Measurements from ENCODE around the gene EIF2B5. TPM values are rescaled to one million over a fixed set of nuclear protein-coding genes. Genes with fewer than 3 reads are reported as not detected.

EIF2B5 gene
- total and polyA plus RNA-seq, 2 of the 13 experiments (the other 11 are each of a cell fraction or from before 2014, with no cell fraction given), result 38.4 to 60.2 TPM

- intact Hi-C loops (cut with micrococcal nuclease; ENCODE audit: unreplicated experiment), result no loop called here
- POLR2A ChIA-PET, result interaction anchor here (1.0 to 1.6 kb wide), 2 partner anchors 9 to 21 kb away, joined by 3 read pairs; partner anchors contain the start of genes ABCF3 and DVL3
Observed at GRCh38 chr3:184164648-184165330, 29.6 kb downstream of the EIF2B5 start.

More at GRCh38 chr3:184164648-184165330, 29.6 kb downstream of the EIF2B5 start:
- WGBS (ENCODE audit: low lambda C conversion rate), result 98% methylated on average over 15 of the region's 16 CpGs
- H3K4me3 ChIP-seq (replicated peaks in 1 of 3; ENCODE audit: insufficient read depth in 1 of 3, low read depth in 2 of 3, low read length in 3 of 3), result no peak overlapping the region
- H3K4me1 ChIP-seq (ENCODE audit: insufficient read depth, low read length), result peaks cover 12% of the 10 kb centered on the region
- no peaks in the 10 kb centered on the region for H3K9me3 ChIP-seq (ENCODE audit: low read length)
- FAIRE-seq (no peak), ATAC-seq (no peak), DNase-seq (ENCODE audit: low spot score) (no peak)
- no TSS peak for BruUV-seq (replicated peaks)
- CTCF ChIA-PET (ENCODE audit: low intra/inter-chr PET ratio, low total read pairs), result no interaction called here
- TF ChIP-seq UBTF (CRISPR knock-in tag; IDR thresholded peaks at IDR 0.05) (no peak), GATA4 (IDR thresholded peaks at IDR 0.05; ENCODE audit: borderline replicate concordance, low read depth) (no peak), PCBP1 (IDR thresholded peaks at IDR 0.05; ENCODE audit: borderline replicate concordance, low read depth, low read length) (no peak), ZNF558 (CRISPR knock-in tag; IDR thresholded peaks at IDR 0.05; ENCODE audit: borderline replicate concordance) (no peak), ZNF720 (CRISPR knock-in tag; IDR thresholded peaks at IDR 0.05) (no peak), BRCA1 (CRISPR knock-in tag; IDR thresholded peaks at IDR 0.05) (no peak), SMC3 (IDR thresholded peaks at IDR 0.05; ENCODE audit: low read length) (no peak), THYN1 (CRISPR knock-in tag; IDR thresholded peaks at IDR 0.05; ENCODE audit: borderline replicate concordance, low read depth) (no peak), ZUFSP (CRISPR knock-in tag; IDR thresholded peaks at IDR 0.05; ENCODE audit: borderline replicate concordance) (no peak), ZC3H13 (CRISPR knock-in tag; IDR thresholded peaks at IDR 0.05) (no peak), ZNF281 (CRISPR knock-in tag; IDR thresholded peaks at IDR 0.05; ENCODE audit: borderline replicate concordance) (no peak), ELF1 (CRISPR knock-in tag; IDR thresholded peaks at IDR 0.05) (no peak), GLI4 (CRISPR knock-in tag; IDR thresholded peaks at IDR 0.05; ENCODE audit: borderline replicate concordance) (no peak), MED13 (CRISPR knock-in tag; IDR thresholded peaks at IDR 0.05) (no peak)
- peaks cover 43 to 75% of the 10 kb centered on the region in 2 experiments; a peak in 4 of 5 replicates for H3K36me3 ChIP-seq (replicated peaks in 1 of 2; ENCODE audit: control insufficient read depth in 1 of 2, insufficient read depth in 2 of 2, low read length in 2 of 2)
- in situ Hi-C loops (cut with HindIII; ENCODE audit: extremely low pct_ligation_motif_present, low pct_unique_long_range_greater_than_20kb), result no loop called here
- H2AFZ ChIP-seq (ENCODE audit: low read length), result no peak overlapping the region
- H3K9ac ChIP-seq (ENCODE audit: insufficient read depth, low read depth, low read length), result no peak overlapping the region
- H4K20me1 ChIP-seq (ENCODE audit: insufficient read depth, low read length), result peaks cover 16% of the 10 kb centered on the region
- H3K79me2 ChIP-seq (ENCODE audit: insufficient read depth, low read length), result peaks cover 26% of the 10 kb centered on the region
- H3K4me2 ChIP-seq (ENCODE audit: low read depth, low read length), result no peak overlapping the region
- H3K27ac ChIP-seq (ENCODE audit: extremely low read length, insufficient read depth, low read length), result no peak overlapping the region
- no peaks in the 10 kb centered on the region for H3K27me3 ChIP-seq (ENCODE audit: control insufficient read depth in 1 of 2, insufficient read depth in 2 of 2, low read length in 2 of 2)
